HG02678 (cell line): ENCODE data around the gene PDK2.
A peak's percentile ranks its signal among the peaks of the same experiment; 100 is the strongest.

Experiments used
- ATAC-seq: cut with Tn5 transposase; IDR thresholded peaks from one replicate; pipeline ENCODE4 v1.9.1; 2021; ENCODE audit warnings: mild to moderate bottlenecking, moderate library complexity; ENCODE audit not compliant: unreplicated experiment

Gene PDK2

DNA sequence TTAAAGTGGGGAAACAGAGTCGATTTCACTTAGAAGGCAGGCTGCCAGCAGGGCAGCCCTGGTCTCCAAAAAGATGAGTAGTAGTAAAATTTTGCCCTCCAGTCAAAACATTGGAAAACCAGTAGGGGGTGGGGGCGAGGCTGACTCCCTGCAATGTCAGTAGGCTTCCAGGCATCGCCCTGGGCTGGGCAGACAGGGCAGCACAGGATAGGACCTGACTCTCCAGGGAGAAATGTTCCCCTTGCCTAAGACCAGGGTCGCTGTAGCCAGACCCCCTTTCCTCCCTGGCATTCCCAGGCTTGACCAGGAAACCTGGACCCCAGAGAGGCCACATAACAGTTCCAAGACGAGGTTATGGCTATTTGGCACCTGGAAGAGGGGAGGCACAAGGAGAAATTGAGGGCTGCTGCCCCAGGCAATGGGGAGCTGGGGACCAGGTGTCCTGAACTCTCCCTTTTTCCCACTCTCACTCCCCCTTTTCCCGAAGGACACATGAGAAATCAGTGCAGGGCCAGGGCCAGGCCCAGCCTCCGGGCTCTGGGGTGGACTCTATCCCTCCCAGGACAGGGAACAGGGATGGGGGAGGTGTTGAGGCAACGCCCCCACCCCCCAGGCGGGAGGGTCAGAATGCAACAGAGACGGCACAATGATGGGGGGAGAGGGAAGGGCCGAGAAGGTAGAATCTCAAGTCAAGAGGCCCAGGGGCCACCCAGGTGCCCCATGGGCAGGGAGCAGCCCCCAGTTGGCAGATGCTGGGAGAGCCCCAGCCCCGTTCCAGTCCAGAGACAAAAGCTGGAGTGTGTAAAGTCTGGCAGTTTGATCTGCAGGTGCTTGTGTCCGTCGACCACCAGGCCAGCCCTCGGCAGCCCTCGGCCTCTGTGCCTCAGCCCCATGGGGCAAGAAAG, 39.3 kb downstream of the PDK2 start:
- ATAC-seq, result no peak

DNA sequence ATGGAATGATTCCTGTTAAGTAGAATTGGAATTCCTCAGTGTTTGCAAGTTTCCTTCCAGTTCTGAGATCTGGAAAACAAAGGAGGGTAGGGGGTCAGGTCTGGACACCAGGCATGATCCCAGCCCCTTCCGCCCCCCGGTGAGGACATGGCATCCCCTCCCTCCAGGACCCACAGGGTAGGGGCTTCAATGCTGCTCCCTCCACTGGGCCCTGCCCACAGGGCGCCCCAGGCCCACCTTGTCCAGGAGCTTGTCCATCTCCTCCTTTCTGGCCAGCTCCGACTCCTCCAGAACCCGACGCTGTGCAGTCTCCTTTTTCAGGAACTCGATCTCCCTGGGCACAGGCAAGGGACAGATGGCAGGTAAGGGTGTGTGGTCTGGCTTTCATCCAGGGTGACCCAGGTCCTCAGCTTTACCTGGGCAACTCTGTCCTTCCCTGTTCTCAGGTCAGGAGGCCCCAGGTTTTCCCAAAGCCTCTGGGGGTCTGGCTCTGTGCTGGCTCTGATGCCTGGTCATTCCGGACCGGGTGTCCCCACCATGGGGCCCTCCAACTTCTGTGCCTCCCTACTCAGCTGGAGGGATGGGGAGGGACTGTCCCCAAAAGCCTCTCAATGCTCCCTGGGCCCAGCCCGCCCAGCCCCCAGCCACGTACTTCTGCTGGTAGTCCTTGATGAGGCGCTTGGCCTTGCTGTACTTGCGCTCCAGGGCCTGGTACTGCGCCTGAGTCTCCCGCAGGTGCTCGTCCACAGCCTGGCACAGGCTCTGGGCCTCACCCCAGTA, 40.4 kb downstream of the PDK2 start:
- ATAC-seq, result no peak

DNA sequence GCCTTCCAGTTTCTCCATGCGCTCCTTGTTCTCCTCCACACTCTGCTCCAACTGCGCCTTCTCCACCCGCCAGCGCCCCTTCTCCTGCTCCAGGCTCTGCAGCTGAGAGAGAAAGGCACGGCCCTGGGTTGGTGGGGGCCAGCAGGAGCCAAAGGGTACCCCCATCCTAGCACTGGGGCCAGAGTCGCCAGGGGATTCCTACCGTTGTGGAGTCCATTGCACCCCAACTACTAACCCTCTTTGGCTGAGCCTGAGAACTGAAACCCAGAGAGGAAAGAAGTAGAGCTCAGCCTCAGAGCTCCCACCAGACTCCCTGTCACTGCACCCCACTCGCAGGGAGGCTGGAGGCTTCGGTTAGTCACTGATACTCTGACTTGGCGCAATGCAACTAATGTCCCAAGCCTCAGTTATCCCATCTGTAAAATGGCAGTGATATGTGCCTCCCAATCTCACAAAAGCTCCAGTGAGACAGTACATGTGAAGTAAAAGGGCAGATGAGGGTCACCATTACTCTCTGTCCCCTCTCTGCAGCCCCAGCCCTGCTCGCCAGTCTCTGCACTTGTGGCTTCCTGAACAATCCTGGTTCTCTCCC, 41.0 kb downstream of the PDK2 start:
- ATAC-seq, result no peak

DNA sequence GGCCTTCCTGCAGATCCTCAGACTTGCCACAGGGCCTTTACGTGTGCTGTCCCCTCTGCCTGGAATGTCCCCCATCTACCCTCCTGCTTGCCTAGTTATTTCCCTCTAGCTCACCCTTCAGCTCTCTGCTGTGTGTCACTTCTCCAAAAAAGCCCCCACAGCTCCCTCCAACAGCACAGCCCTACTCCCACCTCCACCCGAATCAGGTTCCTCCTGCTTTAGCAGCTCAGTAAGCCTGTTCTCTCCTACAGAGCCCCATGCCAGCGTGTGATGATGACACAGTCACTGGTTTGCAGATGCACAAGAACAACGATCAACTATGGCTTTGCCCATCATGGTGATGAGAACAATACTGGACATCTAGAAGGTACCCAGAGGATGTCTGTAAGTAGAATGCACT, 41.9 kb downstream of the PDK2 start:
- no peak for ATAC-seq

DNA sequence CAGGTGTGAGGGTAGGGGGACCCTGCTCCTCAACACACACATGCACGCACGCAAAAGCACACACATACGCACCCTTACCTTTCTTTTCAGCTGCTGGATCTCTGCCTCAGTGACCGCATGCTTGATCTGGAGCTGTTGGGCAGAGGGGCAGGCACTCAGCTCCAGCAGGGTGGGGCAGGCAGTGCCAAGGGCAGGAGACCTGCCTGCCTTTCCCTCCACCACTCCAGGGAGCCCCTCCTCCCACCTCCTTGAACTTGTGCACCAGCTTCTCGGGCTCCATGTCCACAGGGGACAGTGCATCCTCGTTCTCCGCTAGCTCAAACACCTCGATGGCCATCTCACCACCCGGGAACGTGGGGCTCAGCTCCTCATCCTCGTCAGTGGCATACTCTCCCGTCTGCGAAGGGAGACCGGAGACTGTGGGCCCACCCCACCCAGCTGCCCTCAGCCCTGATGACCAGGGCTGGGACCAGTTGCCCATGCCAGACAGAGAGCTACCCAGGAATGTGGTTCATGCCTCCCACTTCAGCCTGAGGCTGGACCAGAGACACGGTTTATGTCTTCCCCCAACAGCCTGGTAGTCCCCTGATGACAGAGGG, 44.1 kb downstream of the PDK2 start:
- ATAC-seq, result no peak

DNA sequence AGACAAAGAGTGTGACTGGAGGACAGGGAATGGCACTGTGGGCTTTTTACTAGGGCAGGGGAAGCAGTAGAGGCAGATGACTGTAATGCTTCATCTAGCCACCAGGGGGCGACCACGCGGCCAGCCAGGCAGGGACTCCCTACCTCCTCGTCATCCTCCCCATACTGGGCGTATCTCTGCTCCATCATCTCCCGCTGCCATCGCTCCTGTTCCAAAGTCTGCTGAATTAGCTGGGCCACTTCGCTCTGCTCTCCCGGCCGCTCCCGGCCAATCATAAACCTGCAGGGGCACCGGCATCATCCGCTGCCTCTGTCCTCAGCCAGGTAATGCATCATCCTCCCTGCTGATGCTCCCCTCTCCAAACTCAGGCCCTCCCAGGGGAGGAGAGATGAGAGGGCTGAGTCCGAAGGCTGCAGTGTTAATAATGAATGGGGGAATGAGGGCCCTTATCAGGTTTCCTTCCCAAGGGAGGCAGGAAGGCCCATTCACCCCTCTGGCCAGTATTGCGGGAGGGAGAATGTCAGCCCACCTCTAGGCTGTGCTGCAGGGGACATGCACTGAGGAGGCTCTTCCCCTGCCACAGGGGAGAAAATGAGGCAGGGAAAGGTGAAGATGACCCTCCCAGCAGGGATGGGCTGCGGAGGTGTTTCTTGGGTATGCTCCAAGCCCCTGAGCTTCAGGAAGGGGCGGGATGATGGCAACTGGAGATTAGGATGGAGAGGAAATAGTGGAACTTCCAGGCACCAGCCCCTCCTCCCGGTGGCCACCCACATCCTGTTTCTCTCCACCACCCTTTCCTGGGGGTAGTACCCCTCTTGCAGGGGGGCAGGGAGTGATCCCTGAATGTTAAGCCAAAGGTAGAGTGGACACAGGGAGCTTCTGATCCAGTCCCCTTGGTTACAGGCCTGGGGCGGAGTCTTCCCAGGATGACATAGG, 45.1 kb downstream of the PDK2 start:
- ATAC-seq, result peak; percentile 69

DNA sequence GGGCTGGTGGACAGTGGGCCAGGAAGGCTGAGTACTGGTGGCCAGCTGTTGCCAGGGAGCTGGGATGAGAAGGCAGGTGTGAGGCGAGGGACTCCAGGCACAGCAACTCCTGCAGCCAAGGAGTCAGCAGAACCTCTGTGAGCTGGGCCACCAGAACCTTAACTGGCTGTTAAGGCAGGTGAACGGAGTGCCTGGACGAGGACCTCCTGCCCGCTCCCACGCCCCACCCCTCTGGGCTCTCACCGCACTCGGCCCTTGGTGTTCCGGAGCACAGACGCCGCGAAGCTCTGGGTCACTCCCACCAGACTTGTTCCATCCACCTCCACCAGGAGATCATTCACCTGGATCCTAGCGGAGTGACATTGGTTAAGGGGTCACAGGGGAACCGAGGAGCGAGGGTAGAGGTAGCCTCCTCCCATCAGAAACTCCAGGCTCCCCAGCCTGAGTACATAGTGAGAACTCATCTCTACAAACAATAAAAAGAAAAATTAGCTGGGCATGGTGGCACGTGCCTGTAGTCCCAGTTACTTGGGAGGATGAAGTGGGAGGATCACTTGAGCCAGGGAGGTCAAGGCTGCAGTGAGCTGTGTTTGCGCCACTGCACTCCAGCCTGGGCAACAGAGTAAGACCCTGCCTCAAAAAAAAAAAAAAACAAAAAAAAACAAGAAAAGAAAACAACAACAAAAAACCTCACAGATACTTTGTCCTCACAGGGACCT, 46.0 kb downstream of the PDK2 start:
- no peak for ATAC-seq

DNA sequence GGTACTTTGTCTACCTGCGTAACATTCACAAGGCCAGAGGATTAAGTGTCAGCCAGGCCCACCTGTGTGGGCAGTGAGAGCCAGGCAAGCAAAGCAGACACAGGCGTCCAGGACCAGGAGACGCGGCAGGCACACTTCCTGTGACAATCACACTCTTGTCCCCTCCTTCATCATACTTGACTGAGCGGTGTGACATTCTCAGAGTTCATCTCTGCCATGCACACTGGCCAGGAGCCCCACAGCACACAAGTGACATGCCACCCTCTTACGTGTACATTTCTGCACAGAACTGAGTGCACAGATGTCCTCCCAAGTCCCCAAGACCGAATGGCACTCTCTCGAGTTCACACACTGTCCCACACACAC, 46.6 kb downstream of the PDK2 start:
- no peak for ATAC-seq

DNA sequence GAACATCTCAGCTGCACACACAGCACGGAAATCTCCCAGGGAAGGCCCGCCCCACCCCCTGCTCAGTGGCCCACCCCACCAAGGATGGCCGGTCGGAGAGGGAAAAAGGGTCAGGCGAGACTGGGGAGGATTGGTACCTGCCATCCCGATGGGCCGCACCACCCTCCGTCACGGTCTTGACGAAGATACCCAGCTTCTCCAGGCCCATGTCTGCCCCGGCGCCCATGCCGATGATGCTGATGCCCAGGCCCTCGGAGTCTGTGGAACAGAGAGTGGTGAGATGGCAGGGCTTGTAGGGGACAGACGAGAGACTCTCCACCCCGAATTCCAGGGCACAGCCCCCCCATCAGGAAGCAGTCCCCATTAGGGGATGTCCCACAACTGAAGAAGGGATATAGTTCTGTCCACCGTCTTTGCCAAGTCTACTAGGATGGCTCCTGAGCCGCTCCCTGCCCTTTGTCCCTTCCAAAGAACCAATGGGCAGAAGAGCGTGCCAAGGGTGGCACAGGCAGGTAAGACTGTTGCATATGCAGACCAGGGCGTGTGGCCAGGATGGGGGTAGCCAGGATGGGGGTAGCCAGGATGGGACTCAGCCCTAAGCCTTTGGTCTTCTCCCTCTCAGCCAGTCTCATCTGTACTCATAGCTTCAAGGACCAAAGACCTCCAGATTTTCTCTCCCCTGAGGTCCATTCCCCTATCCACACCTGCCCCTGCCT, 48.5 kb downstream of the PDK2 start:
- ATAC-seq, result no peak

DNA sequence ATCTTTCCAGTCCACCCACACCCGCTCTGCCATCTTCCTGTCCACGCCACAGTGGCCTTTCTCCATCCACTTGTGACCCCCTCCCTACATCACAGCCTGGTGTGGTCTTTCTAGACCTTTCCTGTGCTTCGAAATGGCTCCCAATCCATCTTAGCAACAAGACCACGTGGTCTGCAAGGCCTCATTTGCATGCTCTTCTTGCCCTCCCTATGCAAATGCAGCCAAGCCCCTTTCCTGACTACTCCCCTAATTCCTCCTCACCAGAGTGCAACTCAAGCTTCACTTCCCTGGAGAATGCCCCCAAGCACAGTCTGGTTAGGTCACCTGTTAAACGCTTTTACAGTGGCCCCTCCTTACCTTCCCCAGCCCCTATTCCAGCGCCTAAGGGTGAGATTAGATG, 49.2 kb downstream of the PDK2 start:
- no peak for ATAC-seq

DNA sequence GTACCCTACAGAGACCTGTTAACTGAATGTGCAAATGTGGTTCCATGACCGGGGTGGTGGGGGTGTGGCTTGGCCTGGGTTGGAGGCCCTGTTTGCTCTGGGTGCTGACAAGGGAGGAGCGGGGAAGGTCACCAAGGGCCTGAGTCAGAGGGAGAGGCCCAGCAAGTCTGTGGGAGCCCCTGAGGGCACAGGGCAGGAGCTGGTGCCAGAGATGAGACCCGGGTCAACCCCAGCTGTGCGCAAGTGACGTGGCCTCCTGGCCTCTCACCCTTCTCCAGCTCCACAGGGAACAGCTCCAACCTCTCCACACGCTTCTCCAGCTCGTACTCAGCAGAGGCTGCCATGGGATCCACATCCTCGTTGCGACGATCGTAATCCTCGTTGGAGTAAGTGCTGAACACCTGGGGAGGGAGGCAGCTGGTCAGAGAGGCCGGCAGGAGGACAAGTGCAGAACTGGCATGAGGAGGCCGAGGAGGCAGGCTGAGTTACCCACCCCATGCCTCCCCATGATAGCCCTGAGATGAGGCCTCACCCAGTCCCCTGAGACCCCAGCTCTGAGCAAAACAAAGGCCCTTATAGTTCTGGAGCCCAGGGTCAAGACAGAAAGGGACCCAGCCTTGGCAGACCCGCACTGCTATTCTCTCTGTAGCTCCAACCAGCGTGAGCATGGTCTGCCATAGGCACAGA, 49.8 kb downstream of the PDK2 start:
- no peak for ATAC-seq

DNA sequence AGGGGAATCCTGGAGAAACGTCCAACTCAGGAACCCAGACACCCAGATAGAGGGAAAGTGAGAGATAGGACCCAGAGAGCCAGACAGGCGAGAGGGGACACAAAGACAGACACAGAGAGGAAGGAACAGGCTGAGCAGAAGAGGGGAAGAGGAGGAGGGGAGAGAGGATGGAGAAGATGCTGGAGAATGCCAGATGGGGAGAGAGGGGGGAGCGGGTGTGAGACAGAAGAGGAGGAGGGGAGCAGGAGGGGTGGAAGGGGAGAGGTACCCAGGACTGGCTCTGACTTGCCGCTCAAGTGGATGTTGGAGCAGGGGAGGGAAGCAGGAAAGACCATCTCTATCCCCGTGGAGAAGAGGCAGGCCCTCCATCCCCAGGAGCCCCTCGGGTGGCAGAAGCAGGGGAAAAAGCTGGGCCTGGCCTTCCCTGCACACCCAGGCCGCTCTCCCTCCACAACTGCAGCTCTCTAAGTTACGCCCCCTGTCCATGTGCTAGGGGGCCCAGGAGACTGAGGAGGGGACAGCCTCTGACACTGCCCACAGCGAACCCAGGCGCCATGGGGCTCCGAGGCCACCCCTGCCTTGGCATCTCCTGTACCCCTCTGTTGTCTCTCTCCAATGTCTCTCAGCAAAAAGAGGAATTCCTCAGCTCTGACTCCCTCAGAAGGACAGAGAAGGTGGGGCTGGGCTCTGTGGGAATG, 50.5 kb downstream of the PDK2 start:
- no peak for ATAC-seq

DNA sequence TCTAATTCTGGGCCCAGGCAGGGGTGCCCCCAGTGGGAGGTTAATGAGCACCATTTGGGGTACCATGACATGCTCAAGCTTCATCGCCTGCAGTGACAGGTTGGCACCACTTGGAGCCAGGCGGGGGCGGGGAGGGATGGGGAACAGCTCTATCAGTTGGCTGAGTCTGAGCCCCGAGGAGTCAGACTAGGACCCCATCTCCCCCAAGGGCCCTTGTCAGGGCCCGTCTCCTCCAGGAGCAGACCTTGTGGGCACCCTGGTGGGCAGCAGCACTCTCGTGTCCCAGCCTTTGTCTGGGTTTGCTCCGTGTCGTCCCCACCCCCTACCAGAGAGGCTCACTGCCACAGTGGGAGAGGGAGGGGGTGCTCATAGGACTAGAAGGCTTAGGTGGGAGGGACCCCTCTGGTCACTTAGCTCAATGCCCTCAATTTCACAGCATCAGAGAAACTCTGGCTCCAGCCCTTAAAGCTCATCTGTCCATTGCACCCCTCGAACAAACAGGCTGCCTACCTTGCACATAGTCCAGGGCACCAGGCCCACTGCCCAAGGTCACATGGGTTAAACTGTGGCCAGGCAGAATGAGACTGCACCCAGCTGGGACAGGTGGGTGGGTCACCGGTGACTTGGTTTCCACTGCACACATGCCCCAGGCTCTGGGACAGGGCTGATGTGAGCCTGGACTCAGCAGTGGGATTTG, 51.2 kb downstream of the PDK2 start:
- ATAC-seq, result no peak

DNA sequence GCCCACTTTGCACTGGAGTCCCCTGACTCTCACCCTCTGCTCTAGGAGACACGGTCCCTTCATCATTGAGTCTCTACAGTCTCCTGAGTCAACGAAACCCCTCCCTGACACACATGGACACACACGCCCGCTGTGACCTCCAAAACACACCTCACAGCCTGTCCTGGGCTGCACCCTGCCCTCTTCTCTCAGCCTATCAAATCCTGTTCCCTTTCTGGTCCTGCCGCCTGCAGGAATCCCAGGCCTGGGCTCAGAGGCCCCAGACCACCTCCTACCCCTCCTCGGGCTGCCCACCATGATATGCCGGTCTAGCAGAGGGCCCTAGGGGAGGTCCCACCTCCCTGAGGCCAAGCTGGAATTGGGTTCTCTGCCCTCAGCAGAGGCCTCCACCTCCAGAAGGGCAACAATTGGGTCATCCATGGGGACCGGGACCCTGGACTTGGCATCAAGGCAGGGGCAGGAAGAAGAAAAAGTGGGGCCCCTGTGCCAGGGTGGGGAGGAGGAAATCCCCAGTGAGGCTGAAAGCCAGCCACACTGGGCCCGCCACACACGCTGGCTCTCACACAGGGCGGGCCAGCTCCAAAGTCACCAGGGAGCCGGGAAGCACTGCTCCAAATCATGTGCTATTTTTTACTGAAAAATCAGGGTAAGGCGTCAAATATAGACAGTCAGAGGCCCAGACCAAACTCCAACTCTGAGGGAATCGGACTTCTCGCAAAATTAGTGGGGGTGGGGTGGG, 51.9 kb downstream of the PDK2 start:
- ATAC-seq, result no peak

DNA sequence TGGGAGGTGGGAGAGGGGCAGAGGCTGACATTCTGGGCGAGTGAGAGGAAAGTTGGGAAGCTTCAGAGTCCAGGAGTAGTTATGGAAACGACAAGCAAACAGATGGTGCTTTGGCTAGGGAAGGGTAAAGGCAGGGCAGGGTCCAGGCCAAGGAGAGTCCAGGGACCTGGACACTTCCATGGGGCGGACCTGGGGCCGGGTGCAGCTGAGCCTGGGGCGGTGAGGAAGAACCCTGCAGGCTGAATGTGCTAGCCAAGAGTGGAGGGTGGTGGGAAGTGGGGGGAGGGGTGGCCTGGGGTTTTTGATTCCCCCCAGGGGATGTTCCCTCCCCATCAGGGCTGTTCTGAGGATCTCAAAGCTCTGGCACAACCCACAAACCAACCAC, 52.7 kb downstream of the PDK2 start:
- no peak for ATAC-seq

DNA sequence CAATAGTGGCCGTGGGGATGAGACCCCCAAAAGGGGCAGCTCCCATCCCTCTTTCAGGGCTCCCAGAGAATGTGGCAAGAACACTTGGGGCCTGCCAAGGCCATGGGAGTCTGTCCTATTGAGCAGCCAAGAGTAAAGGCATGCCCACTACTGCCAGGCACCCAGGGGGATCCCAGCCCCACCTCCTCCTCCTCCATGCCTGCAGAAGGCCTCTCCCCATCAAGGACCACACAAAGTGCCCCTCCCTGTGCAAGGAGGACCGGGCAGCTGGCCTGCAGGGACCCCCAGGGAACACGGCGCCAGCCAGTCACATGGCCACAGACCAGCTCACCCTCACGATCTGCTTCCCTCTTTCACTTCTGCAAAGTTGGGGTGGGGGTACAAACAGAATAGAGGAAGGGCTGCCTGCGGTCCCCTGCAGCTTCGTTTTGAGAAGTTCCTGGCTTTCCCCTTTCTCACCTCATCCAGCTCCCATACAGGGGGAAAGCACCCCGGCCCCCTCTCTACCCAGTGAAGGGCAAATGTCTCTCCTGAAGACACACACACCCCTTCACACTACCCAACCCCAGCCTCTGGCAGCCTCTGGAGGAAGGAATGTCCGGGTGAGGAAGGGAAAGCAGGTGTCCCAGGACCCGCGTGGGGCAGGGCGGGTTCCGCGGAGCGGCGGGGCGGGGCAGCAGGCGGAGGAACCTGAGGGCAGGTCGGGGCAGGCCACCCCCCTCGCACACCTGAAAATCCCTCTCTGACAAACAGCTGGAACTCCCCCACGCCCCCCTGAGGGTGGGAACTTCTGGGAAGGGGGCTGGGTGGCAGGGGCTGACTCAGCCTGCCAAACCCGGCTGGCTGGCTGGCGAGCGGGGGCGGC, 53.3 kb downstream of the PDK2 start:
- peak; percentile 38 for ATAC-seq
